Hematopoietic multipotent progenitor cell treated with erythropoietin and hydrocortisone succinate and interleukin-3 and kit ligand, for 8 days (in vitro differentiated cells): ENCODE results near the gene AP2A2.

Experiments
- DNase-seq: peaks from one replicate; pipeline ENCODE4 v3.0.0-alpha.2; 2015

Gene AP2A2

GRCh38 chr11:976431-977160 lies 50.9 kb downstream of the AP2A2 start:
- DNase-seq, result peak; percentile 56

GRCh38 chr11:977830-978720 lies 52.4 kb downstream of the AP2A2 start:
- DNase-seq, result no peak

GRCh38 chr11:978781-979180 lies 53.1 kb downstream of the AP2A2 start:
- no peak for DNase-seq

- no peak for DNase-seq
Observed at GRCh38 chr11:980438-981357, 55.0 kb downstream of the AP2A2 start.

GRCh38 chr11:981764-982163 lies 56.1 kb downstream of the AP2A2 start:
- DNase-seq, result no peak

- no peak for DNase-seq
Observed at GRCh38 chr11:984546-984945, 58.9 kb downstream of the AP2A2 start.

- no peak for DNase-seq
Observed at GRCh38 chr11:985406-985805, 59.7 kb downstream of the AP2A2 start.

- no peak for DNase-seq
Observed at GRCh38 chr11:985848-986247, 60.2 kb downstream of the AP2A2 start.

GRCh38 chr11:986270-986951 lies 60.7 kb downstream of the AP2A2 start:
- no peak for DNase-seq

GRCh38 chr11:986952-987305 lies 61.3 kb downstream of the AP2A2 start:
- no peak for DNase-seq

GRCh38 chr11:987671-988070 lies 62.0 kb downstream of the AP2A2 start:
- DNase-seq, result no peak

GRCh38 chr11:990101-990500 lies 64.4 kb downstream of the AP2A2 start:
- no peak for DNase-seq

- DNase-seq, result no peak
Observed at GRCh38 chr11:991034-991433, 65.4 kb downstream of the AP2A2 start.

- DNase-seq, result no peak
Observed at GRCh38 chr11:991711-992307, 66.1 kb downstream of the AP2A2 start.

- no peak for DNase-seq
Observed at GRCh38 chr11:992577-992976, 66.9 kb downstream of the AP2A2 start.

- no peak for DNase-seq
Observed at GRCh38 chr11:993632-994167, 68.0 kb downstream of the AP2A2 start.

- no peak for DNase-seq
Observed at GRCh38 chr11:995044-995751, 69.5 kb downstream of the AP2A2 start.

- DNase-seq, result no peak
Observed at GRCh38 chr11:995752-996420, 70.2 kb downstream of the AP2A2 start.

GRCh38 chr11:996681-997080 lies 71.0 kb downstream of the AP2A2 start:
- no peak for DNase-seq

- DNase-seq, result no peak
Observed at GRCh38 chr11:997907-998306, 72.2 kb downstream of the AP2A2 start.

GRCh38 chr11:999009-999408 lies 73.3 kb downstream of the AP2A2 start:
- no peak for DNase-seq
